SK-N-MC (cell line): ENCODE data around the gene PDS5B.

Source experiments
- DNase-seq: peaks from one replicate; pipeline ENCODE4 v3.0.0-alpha.2; 2011; ENCODE audit warnings: low read depth, low spot score
- H3K27ac ChIP-seq: fragments of 200-600 bp; sonication (generic); 2 replicates; pipeline ENCODE4 v1.5.1; 2016; ENCODE audit warnings: mixed run types
- H3K36me3 ChIP-seq: fragments of 200-600 bp; sonication (generic); 2 replicates; pipeline ENCODE4 v1.6.1; 2017; ENCODE audit warnings: antibody characterized with exemption, low read length, mixed read lengths; ENCODE audit not compliant: insufficient read depth
- H3K4me3 ChIP-seq: fragments of 200-600 bp; sonication (generic); 2 replicates; pipeline ENCODE4 v1.5.1; 2016
- H3K9ac ChIP-seq: fragments of 200-600 bp; sonication (generic); 2 replicates; pipeline ENCODE4 v1.8.0; 2017; ENCODE audit warnings: mixed run types, mixed read lengths; ENCODE audit not compliant: insufficient read length
- H3K9me3 ChIP-seq: fragments of 200-600 bp; sonication (generic); 2 replicates; pipeline ENCODE4 v1.6.1; 2017; ENCODE audit warnings: low read depth, mild to moderate bottlenecking, antibody characterized with exemption, low read length, moderate library complexity, mixed read lengths
- EZH2 ChIP-seq: fragments of 200-600 bp; sonication (generic); IDR thresholded peaks from one replicate; pipeline ENCODE4 v1.6.1; 2017; ENCODE audit warnings: antibody characterized with exemption
- FOXP2 ChIP-seq: optimal IDR thresholded peaks from 2 replicates; pipeline ENCODE3; 2011; ENCODE audit warnings: mild to moderate bottlenecking, moderate library complexity; ENCODE audit not compliant: insufficient read depth; ENCODE audit errors: extremely low read length, control extremely low read depth
- POLR2AphosphoS5 ChIP-seq: IDR thresholded peaks from 2 replicates; pipeline ENCODE4 v1.6.1; 2012; ENCODE audit warnings: mild to moderate bottlenecking, low read depth, low read length, borderline replicate concordance

PDS5B gene, protein sequence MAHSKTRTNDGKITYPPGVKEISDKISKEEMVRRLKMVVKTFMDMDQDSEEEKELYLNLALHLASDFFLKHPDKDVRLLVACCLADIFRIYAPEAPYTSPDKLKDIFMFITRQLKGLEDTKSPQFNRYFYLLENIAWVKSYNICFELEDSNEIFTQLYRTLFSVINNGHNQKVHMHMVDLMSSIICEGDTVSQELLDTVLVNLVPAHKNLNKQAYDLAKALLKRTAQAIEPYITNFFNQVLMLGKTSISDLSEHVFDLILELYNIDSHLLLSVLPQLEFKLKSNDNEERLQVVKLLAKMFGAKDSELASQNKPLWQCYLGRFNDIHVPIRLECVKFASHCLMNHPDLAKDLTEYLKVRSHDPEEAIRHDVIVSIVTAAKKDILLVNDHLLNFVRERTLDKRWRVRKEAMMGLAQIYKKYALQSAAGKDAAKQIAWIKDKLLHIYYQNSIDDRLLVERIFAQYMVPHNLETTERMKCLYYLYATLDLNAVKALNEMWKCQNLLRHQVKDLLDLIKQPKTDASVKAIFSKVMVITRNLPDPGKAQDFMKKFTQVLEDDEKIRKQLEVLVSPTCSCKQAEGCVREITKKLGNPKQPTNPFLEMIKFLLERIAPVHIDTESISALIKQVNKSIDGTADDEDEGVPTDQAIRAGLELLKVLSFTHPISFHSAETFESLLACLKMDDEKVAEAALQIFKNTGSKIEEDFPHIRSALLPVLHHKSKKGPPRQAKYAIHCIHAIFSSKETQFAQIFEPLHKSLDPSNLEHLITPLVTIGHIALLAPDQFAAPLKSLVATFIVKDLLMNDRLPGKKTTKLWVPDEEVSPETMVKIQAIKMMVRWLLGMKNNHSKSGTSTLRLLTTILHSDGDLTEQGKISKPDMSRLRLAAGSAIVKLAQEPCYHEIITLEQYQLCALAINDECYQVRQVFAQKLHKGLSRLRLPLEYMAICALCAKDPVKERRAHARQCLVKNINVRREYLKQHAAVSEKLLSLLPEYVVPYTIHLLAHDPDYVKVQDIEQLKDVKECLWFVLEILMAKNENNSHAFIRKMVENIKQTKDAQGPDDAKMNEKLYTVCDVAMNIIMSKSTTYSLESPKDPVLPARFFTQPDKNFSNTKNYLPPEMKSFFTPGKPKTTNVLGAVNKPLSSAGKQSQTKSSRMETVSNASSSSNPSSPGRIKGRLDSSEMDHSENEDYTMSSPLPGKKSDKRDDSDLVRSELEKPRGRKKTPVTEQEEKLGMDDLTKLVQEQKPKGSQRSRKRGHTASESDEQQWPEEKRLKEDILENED (N-terminal part only)

DNA sequence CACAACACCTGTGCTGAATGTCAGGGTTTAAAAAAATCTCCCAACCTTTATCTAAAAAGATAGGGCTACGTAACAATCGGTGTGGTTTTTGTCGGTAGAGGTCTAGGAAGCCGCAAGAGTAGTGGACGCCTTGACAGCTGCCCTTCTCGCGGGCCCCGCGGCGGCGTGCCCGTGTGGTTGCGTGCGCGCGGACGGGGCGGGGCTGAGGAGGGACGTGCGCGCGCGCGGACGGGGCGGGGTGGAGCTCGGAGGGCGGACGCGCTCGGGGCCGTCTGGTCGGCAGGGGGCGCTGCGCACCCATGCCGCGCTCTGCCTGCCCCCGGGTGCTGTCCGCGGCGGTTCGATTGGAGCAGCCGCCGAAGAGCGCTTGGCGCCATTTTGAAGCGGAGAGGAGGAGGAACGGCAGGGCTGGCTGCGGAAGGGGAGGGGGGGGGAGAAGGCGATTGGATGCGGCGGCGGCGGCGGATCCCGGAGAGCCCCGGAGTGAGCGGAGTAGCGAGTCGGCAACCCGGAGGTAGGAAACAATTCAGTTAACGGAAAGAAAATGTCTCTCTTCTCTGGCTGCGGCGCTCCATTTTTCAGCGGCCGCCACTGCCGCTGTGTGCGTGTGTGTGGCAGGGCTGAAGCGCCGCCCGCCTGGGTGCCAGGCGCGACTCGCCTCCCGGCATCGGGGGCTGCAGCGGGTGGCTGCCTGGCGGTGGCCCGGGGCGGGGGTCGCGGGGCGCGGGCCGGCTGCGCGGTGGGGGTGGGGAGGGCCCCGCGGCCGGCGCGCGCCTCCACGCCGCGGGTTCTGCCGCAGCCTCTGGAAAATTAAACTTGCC, at the start of gene PDS5B:
TSS of gene PDS5B (plus strand) at position 373 of the 821 bp plus-strand sequence. CDS start 62,321 bp downstream, outside the sequence.
- H3K4me3 ChIP-seq, result peak within 1 kb of the TSS; percentile 93
- H3K9ac ChIP-seq, result peak within 1 kb of the TSS; percentile 94
- no peak for DNase-seq
- no peaks in the 10 kb centered on the region; the same call in 1 of the 2 replicates for H3K36me3 ChIP-seq
- TF ChIP-seq POLR2AphosphoS5 (peak; percentile 72; the same call in 1 of the 2 replicates), FOXP2 (no peak), EZH2 (no peak)
- no peaks in the 10 kb centered on the region for H3K9me3 ChIP-seq
- H3K27ac ChIP-seq, result peak within 1 kb of the TSS; percentile 98

DNA sequence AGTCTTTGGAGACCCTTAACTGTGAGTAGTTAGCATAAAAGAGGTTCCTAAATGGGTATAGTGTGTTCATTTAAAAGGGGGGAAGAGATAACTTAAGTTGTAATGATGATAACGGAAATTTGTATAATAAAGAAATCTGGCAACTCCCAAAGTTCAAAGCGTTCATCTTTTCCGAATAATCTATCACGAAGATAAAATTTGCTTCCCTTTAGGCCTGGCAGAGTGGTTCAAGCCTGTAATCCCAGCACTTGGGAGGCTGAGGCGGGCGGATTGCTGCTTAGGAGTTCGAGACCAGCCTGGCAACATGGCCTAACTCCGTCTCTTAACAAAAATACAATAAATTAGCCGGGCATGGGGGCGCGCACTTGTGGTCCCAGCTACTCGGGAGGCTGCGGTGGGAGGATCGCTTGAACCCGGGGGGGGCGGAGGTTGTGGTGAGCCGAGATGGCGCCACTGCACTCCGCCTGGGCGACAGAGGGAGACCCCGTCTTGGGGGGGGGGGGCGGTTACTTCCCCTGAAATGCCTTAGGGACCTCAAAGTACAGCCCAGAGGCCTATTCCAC, 48.6 kb upstream of the PDS5B start:
- Histone ChIP-seq H3K27ac (peak overlapping the region; percentile 92), H3K36me3 (peaks cover 45% of the 10 kb centered on the region), H3K9ac (peak overlapping the region; percentile 94), H3K4me3 (peak overlapping the region; percentile 94), H3K9me3 (peaks cover 7% of the 10 kb centered on the region; the same call in 1 of the 2 replicates)
- no peak for TF ChIP-seq FOXP2
- TF ChIP-seq POLR2AphosphoS5, result no peak
- TF ChIP-seq EZH2, result no peak
- DNase-seq, result no peak

DNA sequence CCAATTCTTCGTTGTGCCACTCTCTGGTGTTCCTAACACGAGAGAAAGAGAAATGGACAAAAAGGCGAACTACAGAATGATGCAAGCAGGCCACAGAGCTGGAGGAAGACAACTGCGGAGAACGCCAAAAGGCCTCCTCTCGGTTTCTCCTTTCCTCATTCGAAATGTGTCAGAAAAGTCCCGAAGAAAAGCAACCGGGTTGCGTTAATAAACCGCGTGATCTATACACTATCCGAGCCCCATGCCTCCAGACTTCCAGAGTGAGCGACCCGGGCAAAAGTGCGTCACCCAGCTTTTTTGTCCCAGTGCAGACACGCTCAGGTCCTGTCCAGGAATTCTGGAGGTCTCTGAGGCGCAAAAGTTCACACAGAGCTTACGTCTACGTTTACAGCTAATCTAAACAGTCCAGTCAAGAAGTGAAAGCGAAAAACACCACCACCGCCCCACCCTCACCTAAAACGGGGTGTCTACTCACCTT, 48.1 kb upstream of the PDS5B start:
- DNase-seq, result no peak
- peak overlapping the region; percentile 92 for H3K27ac ChIP-seq
- peaks cover 7% of the 10 kb centered on the region; the same call in 1 of the 2 replicates for H3K9me3 ChIP-seq
- peak overlapping the region; percentile 94 for H3K4me3 ChIP-seq
- TF ChIP-seq EZH2 (no peak), FOXP2 (no peak)
- peak overlapping the region; percentile 94 for H3K9ac ChIP-seq
- peaks cover 41% of the 10 kb centered on the region for H3K36me3 ChIP-seq

DNA sequence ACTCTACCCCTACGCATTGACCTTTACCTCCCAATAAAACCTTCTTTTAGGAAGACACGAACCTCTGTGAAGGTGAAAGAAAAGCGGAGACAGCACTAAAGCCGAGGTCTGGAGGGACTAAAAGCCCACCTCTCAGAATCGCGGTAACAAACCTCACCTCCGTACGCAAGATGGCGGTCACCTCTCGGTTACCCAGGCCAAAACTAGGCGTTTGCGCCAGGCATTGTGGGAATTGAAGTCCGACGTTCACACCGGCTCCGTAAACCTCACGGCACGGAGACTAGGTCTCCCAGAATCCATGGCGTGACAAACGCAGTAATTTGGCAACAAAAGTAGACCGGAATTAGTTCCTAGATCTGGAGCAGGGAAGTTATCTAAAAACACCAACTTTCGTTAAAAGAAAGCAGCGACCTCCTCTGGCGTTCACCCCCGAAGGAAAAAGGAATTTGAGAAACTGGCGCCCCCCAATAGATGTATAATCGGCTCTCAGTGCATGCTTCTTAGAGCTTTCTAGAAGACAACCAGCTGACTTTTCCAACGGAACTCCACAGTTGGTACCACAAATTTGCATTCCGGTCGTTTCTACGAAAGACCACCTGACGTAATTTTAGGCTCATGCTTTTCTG, 47.5 kb upstream of the PDS5B start, which contains the start of gene N4BP2L2:
TSS of gene N4BP2L2 (minus strand) at position 175 of the 626 bp plus-strand sequence. CDS start 1,768 bp downstream, outside the sequence.
- Histone ChIP-seq H3K9me3 (peaks cover 7% of the 10 kb centered on the region; the same call in 1 of the 2 replicates), H3K27ac (peak within 1 kb of the TSS; percentile 92), H3K36me3 (peaks cover 35% of the 10 kb centered on the region), H3K9ac (peak within 1 kb of the TSS; percentile 94), H3K4me3 (peak within 1 kb of the TSS; percentile 94)
- TF ChIP-seq FOXP2 (no peak), EZH2 (no peak), POLR2AphosphoS5 (peak; percentile 89)
- DNase-seq, result peak; percentile 96

DNA sequence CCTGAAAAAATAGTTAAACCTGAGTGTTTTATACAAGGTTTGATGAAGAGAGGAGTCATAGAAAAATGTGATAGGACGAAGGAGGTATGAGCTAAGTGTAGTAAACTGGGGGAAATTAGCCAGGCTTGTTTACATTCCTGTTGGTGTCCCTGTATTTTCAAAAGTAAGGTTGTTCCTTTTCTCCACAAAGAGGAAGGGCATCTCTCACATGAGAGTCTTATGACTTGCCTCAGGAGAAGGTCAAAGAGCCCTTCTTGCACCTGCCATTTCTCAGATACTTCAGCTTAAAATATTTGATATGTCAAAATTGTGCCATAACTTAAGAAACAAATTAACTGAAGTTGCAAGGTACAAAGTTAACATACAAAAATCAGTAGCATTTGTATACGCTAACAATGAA, 44.0 kb upstream of the PDS5B start:
- peaks cover 7% of the 10 kb centered on the region; the same call in 1 of the 2 replicates for H3K9me3 ChIP-seq

DNA sequence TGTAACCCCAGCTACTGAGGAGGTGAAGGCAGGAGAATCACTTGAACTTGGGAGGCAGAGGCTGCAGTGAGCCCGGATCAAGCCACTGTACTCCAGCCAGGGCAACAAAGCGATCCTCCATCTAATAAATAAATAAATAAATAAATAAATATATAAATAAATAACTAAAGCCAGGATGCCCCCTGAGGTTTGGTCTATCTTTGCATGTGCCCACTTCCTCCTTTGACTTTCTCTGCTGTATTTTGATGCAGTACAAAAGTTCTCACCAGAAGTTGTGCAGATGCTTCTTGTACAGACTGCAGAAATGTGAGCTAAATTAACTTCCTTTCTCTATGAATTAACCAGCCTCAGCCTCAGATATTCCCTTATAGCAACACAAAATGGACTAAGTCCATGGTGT, 41.2 kb upstream of the PDS5B start:
- DNase-seq, result no peak

More for the DNA sequence above, 44.0 kb upstream of the PDS5B start:
- peaks cover 5% of the 10 kb centered on the region; the same call in 1 of the 2 replicates for H3K36me3 ChIP-seq
- H3K4me3 ChIP-seq, result no peak overlapping the region
- H3K27ac ChIP-seq, result no peak overlapping the region
- no peak for DNase-seq
- TF ChIP-seq EZH2 (no peak), FOXP2 (no peak), POLR2AphosphoS5 (no peak)
- H3K9ac ChIP-seq, result no peak overlapping the region

DNA sequence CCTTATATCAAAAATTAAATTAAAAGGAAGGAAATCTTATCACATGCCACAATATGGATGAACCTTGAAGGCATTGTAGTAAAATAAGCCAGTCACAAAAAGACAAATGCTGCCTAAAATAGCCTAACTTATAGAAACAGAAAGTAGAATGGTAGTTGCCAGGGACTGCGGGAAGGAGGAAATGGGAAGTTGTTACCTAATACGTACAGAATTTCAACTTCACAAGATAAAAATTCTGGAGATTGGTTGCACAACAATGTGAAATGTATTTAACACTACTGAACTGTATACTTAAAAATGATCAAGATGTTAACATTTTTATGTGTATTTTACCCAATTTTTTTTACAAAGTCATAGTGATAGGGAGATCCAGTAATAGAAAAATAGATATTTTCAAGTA, 37.4 kb upstream of the PDS5B start:
- no peaks in the 10 kb centered on the region for H3K9me3 ChIP-seq
- no peak overlapping the region for H3K9ac ChIP-seq
- H3K4me3 ChIP-seq, result no peak overlapping the region
- H3K27ac ChIP-seq, result no peak overlapping the region
- no peak for TF ChIP-seq EZH2
- TF ChIP-seq POLR2AphosphoS5, result no peak
- no peak for TF ChIP-seq FOXP2
- H3K36me3 ChIP-seq, result no peaks in the 10 kb centered on the region
- DNase-seq, result no peak

More for the DNA sequence above, 41.2 kb upstream of the PDS5B start:
- TF ChIP-seq POLR2AphosphoS5, result no peak
- no peak overlapping the region for H3K27ac ChIP-seq
- H3K9me3 ChIP-seq, result no peaks in the 10 kb centered on the region
- H3K36me3 ChIP-seq, result no peaks in the 10 kb centered on the region
- H3K9ac ChIP-seq, result no peak overlapping the region
- H3K4me3 ChIP-seq, result no peak overlapping the region
